ENCODE results near the gene SLC8A1. TPM values are rescaled to one million over a fixed set of nuclear protein-coding genes. Genes with fewer than 3 reads are reported as not detected.

The SLC8A1 gene
- total RNA-seq, 4 donors from 2014 or later = 19.6 to 51.2 (median 31.2) TPM

DNA sequence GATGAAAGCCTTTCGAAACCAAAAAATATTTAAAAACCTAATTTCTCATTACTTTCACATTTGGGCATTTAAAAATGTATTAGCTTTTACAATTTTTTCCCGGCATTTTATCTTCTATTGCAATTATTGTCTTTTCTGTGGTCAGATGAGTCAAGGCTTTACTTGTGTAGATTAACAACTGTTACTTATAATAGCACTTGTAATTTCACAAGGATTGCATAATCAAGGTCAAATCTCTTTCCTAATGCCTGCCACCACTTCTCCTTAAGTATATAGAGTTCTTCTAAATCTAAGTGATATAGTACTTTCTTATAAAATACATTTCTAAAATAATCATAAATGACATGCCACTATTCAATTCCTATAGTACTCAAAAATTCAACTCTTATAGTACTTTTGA is 67.2 kb downstream of the SLC8A1 start:
- TF ChIP-seq, protein P1, sequence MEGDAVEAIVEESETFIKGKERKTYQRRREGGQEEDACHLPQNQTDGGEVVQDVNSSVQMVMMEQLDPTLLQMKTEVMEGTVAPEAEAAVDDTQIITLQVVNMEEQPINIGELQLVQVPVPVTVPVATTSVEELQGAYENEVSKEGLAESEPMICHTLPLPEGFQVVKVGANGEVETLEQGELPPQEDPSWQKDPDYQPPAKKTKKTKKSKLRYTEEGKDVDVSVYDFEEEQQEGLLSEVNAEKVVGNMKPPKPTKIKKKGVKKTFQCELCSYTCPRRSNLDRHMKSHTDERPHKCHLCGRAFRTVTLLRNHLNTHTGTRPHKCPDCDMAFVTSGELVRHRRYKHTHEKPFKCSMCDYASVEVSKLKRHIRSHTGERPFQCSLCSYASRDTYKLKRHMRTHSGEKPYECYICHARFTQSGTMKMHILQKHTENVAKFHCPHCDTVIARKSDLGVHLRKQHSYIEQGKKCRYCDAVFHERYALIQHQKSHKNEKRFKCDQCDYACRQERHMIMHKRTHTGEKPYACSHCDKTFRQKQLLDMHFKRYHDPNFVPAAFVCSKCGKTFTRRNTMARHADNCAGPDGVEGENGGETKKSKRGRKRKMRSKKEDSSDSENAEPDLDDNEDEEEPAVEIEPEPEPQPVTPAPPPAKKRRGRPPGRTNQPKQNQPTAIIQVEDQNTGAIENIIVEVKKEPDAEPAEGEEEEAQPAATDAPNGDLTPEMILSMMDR (IDR thresholded peaks at IDR 0.05) = no peak
- no peak for TF ChIP-seq POLR2A (IDR thresholded peaks at IDR 0.05)
- Histone ChIP-seq H3K36me3 (no peaks in the 10 kb centered on the region), H3K4me3 (no peak overlapping the region), H3K4me1 (no peaks in the 10 kb centered on the region), H3K9me3 (no peaks in the 10 kb centered on the region), H3K27ac (no peak overlapping the region), H3K27me3 (no peaks in the 10 kb centered on the region)
- no peak for DNase-seq

DNA sequence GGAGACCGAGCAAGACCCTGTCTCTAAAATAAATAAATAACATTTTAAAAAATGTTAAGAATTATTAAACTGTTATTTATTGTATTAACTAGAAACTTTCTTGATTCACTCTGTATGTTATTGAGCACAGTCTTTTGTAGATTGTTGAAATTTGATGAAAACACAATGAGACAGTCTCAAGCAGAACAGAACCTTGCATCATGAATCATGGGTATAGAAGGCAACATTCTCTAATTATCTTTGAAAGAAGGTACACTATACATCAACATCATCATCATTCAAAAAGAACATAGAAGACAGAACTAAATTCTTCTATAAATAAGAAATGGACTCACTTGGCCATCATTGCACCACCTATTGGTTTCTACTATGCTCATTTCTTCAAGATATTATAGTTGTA is 67.7 kb downstream of the SLC8A1 start:
- no peaks in the 10 kb centered on the region for H3K27me3 ChIP-seq
- H3K36me3 ChIP-seq = no peaks in the 10 kb centered on the region
- H3K27ac ChIP-seq = no peak overlapping the region
- no peaks in the 10 kb centered on the region for H3K4me1 ChIP-seq
- no peak overlapping the region for H3K4me3 ChIP-seq
- TF ChIP-seq, protein P1 (IDR thresholded peaks at IDR 0.05) = no peak
- no peak for TF ChIP-seq POLR2A (IDR thresholded peaks at IDR 0.05)
- no peaks in the 10 kb centered on the region for H3K9me3 ChIP-seq
- DNase-seq = no peak

GRCh38 chr2:40380721-40381120 is 71.2 kb downstream of the SLC8A1 start:
- Histone ChIP-seq H3K36me3 (no peaks in the 10 kb centered on the region), H3K27me3 (no peaks in the 10 kb centered on the region), H3K9me3 (no peaks in the 10 kb centered on the region), H3K4me3 (no peak overlapping the region), H3K27ac (no peak overlapping the region), H3K4me1 (no peaks in the 10 kb centered on the region)
- DNase-seq = no peak
- TF ChIP-seq, protein P1 (IDR thresholded peaks at IDR 0.05) = no peak
- no peak for TF ChIP-seq POLR2A (IDR thresholded peaks at IDR 0.05)

GRCh38 chr2:40380041-40380440 is 71.8 kb downstream of the SLC8A1 start:
- TF ChIP-seq POLR2A (IDR thresholded peaks at IDR 0.05) = no peak
- TF ChIP-seq, protein P1 (IDR thresholded peaks at IDR 0.05) = no peak
- Histone ChIP-seq H3K36me3 (no peaks in the 10 kb centered on the region), H3K9me3 (no peaks in the 10 kb centered on the region), H3K4me3 (no peak overlapping the region), H3K27me3 (no peaks in the 10 kb centered on the region), H3K4me1 (no peaks in the 10 kb centered on the region), H3K27ac (no peak overlapping the region)
- DNase-seq = no peak

GRCh38 chr2:40374543-40375240 is 77.2 kb downstream of the SLC8A1 start:
- no peak overlapping the region for H3K4me3 ChIP-seq
- H3K36me3 ChIP-seq = no peaks in the 10 kb centered on the region
- H3K27ac ChIP-seq = no peak overlapping the region
- no peak for DNase-seq
- TF ChIP-seq, protein P1 (IDR thresholded peaks at IDR 0.05) = no peak
- TF ChIP-seq POLR2A (IDR thresholded peaks at IDR 0.05) = no peak
- no peaks in the 10 kb centered on the region for H3K27me3 ChIP-seq
- no peaks in the 10 kb centered on the region for H3K9me3 ChIP-seq
- no peaks in the 10 kb centered on the region for H3K4me1 ChIP-seq

Data from Peyer's patch (tissue), 4 donors.